IMR-90 (cell line): ENCODE measurements around the gene PLCL2. TPM values are rescaled to one million over a fixed set of nuclear protein-coding genes. Genes with fewer than 3 reads are reported as not detected.
A peak's percentile ranks its signal among the peaks of the same experiment; 100 is the strongest.

Experiments
- ATAC-seq: fragments of 200-7000 bp; cut with Tn5 transposase; 2 replicates; pipeline ENCODE4 v1.9.1; 2020; ENCODE audit warnings: low read depth, mild to moderate bottlenecking, moderate library complexity
- BruUV-seq: library from RNA; stranded (reverse); fragments of 400-500 nt; replicated peaks from 2 replicates; lab custom pipeline; 2021; lab: Mats Ljungman, UMichigan
- CTCF ChIA-PET: fragments of 300-600 bp; formaldehyde crosslinking; extraction: SDS; loops from one replicate; lab custom pipeline; 2021; ENCODE audit warnings: antibody characterized with exemption; lab: Yijun Ruan, JAX
- POLR2A ChIA-PET: fragments of 300-600 bp; sonication (Branson Sonifier 250); formaldehyde crosslinking; loops from one replicate; lab custom pipeline; 2022; ENCODE audit warnings: antibody characterized with exemption; ENCODE audit not compliant: unreplicated experiment; lab: Charles Lee
- DNase-seq: peaks from one replicate; pipeline ENCODE4 v3.0.0; 2013
- H2AFZ ChIP-seq: replicated peaks from 2 replicates; pipeline ENCODE3; 2013; ENCODE audit warnings: low read length, mild to moderate bottlenecking; ENCODE audit not compliant: poor library complexity
- H2AK5ac ChIP-seq: 2 replicates; pipeline ENCODE4 v1.6.1; 2013; ENCODE audit warnings: low read depth, low read length, inconsistent platforms
- H2AK9ac ChIP-seq: replicated peaks from 2 replicates; pipeline ENCODE3; 2013; ENCODE audit warnings: mild to moderate bottlenecking, low read depth, low read length, moderate library complexity; ENCODE audit not compliant: poor library complexity
- H2BK120ac ChIP-seq: 2 replicates; pipeline ENCODE4 v1.6.1; 2013; ENCODE audit warnings: low read depth, low read length, inconsistent platforms
- H2BK15ac ChIP-seq: 3 replicates; pipeline ENCODE4 v1.6.1; 2013; ENCODE audit warnings: low read depth, low read length, inconsistent platforms
- H2BK20ac ChIP-seq: 2 replicates; pipeline ENCODE4 v1.6.1; 2013; ENCODE audit warnings: low read depth, mild to moderate bottlenecking, inconsistent platforms, low read length, moderate library complexity
- H2BK5ac ChIP-seq: 2 replicates; pipeline ENCODE4 v1.6.1; 2013; ENCODE audit warnings: mild to moderate bottlenecking, low read depth, low read length, inconsistent platforms; ENCODE audit not compliant: poor library complexity, severe bottlenecking
- H3K14ac ChIP-seq: replicated peaks from 2 replicates; pipeline ENCODE4 v1.6.1; 2013; ENCODE audit warnings: low read depth, low read length, inconsistent platforms
- H3K18ac ChIP-seq: 2 replicates; pipeline ENCODE4 v1.6.1; 2013; ENCODE audit warnings: low read depth, low read length, control low read depth
- H3K23ac ChIP-seq: 2 replicates; pipeline ENCODE4 v1.6.1; 2013; ENCODE audit warnings: low read depth, low read length, inconsistent platforms
- H3K27ac ChIP-seq: 2 replicates; pipeline ENCODE4 v1.5.1; 2013; ENCODE audit warnings: mild to moderate bottlenecking, control low read depth, low read length; ENCODE audit not compliant: insufficient read depth
- H3K27me3 ChIP-seq: 2 replicates; pipeline ENCODE4 v1.6.1; 2013; ENCODE audit warnings: low read length; ENCODE audit not compliant: control insufficient read depth, insufficient read depth
- H3K36me3 ChIP-seq: 2 replicates; pipeline ENCODE4 v1.6.1; 2013; ENCODE audit warnings: low read length, mixed read lengths; ENCODE audit not compliant: control insufficient read depth, insufficient read depth
- H3K4ac ChIP-seq: 2 replicates; pipeline ENCODE4 v1.6.1; 2013; ENCODE audit warnings: low read depth, low read length, inconsistent platforms
- H3K4me1 ChIP-seq: 2 replicates; pipeline ENCODE4 v1.6.1; 2013; ENCODE audit warnings: low read length, mixed read lengths; ENCODE audit not compliant: control insufficient read depth, insufficient read depth
- H3K4me2 ChIP-seq: 2 replicates; pipeline ENCODE4 v1.6.1; 2013; ENCODE audit warnings: low read depth, mild to moderate bottlenecking, control low read depth, low read length, moderate library complexity
- H3K4me3 ChIP-seq: 2 replicates; pipeline ENCODE4 v1.5.1; 2013; ENCODE audit warnings: low read depth, mild to moderate bottlenecking, control low read depth, low read length, moderate library complexity; ENCODE audit not compliant: insufficient read depth
- H3K56ac ChIP-seq: 2 replicates; pipeline ENCODE4 v1.6.1; 2013; ENCODE audit warnings: low read length, inconsistent platforms; ENCODE audit not compliant: insufficient read depth; ENCODE audit errors: extremely low read depth
- H3K79me1 ChIP-seq, 2 experiments: 2 replicates each; pipeline ENCODE4 v1.6.1; 2013; ENCODE audit warnings: low read length in 2 of 2, inconsistent platforms in 1 of 2, low read depth in 1 of 2
- H3K9ac ChIP-seq: 2 replicates; pipeline ENCODE4 v1.6.1; 2013; ENCODE audit warnings: low read depth, low read length, control low read depth
- H3K9me1 ChIP-seq: 2 replicates; pipeline ENCODE4 v1.6.1; 2013; ENCODE audit warnings: low read length, inconsistent platforms; ENCODE audit not compliant: insufficient read depth
- H3K9me3 ChIP-seq: 2 replicates; pipeline ENCODE4 v1.6.1; 2013; ENCODE audit warnings: low read length; ENCODE audit not compliant: control insufficient read depth, insufficient read depth
- H4K20me1 ChIP-seq: 2 replicates; pipeline ENCODE4 v1.6.1; 2013; ENCODE audit warnings: low read length, inconsistent platforms; ENCODE audit not compliant: insufficient read depth
- H4K5ac ChIP-seq: 2 replicates; pipeline ENCODE4 v1.6.1; 2013; ENCODE audit warnings: mild to moderate bottlenecking, low read depth, low read length, control low read depth
- H4K8ac ChIP-seq, 2 experiments: 2 replicates each; pipeline ENCODE4 v1.6.1; 2013; ENCODE audit warnings: low read depth in 2 of 2, low read length in 2 of 2, control low read depth in 1 of 2, inconsistent platforms in 1 of 2
- H4K91ac ChIP-seq: 2 replicates; pipeline ENCODE4 v1.6.1; 2013; ENCODE audit warnings: low read depth, low read length, inconsistent platforms; ENCODE audit not compliant: insufficient read depth
- CEBPB ChIP-seq: IDR thresholded peaks from 2 replicates; pipeline ENCODE4 v1.6.1; 2012; ENCODE audit warnings: low read depth, low read length, improper control_type of control experiment
- FOS ChIP-seq: fragments of 150-350 bp; IDR thresholded peaks from 2 replicates; pipeline ENCODE4 v1.6.1; 2016; ENCODE audit warnings: low read depth, low read length
- MAFK ChIP-seq: IDR thresholded peaks from 2 replicates; pipeline ENCODE4 v1.6.1; 2012; ENCODE audit warnings: low read depth, low read length, improper control_type of control experiment
- MAZ ChIP-seq: IDR thresholded peaks from 2 replicates; pipeline ENCODE4 v1.6.1; 2012; ENCODE audit warnings: low read depth, mild to moderate bottlenecking, low read length, improper control_type of control experiment, moderate library complexity, borderline replicate concordance
- MXI1 ChIP-seq: IDR thresholded peaks from 2 replicates; pipeline ENCODE4 v1.6.1; 2012; ENCODE audit warnings: low read depth, mild to moderate bottlenecking, low read length, moderate library complexity, borderline replicate concordance
- POLR2A ChIP-seq: IDR thresholded peaks from 2 replicates; pipeline ENCODE4 v1.6.1; 2012; ENCODE audit warnings: mild to moderate bottlenecking, low read depth, low read length
- SMC3 ChIP-seq: fragments of 150-350 bp; IDR thresholded peaks from 2 replicates; pipeline ENCODE4 v1.6.1; 2016; ENCODE audit warnings: low read depth, mild to moderate bottlenecking, antibody characterized with exemption, low read length, moderate library complexity
- WGBS, 2 experiments: methylation state at CpG; one replicate each; pipeline versions ENCODE4 v1.1.5 to v1.1.7; 2013; ENCODE audit warnings: missing lambda C conversion rate in 2 of 2; ENCODE audit not compliant: insufficient read length in 1 of 2; ENCODE audit errors: extremely low coverage in 2 of 2; 5-methylcytosine and 5-hydroxymethylcytosine counted together
- dilution Hi-C: fragments of 300-500 bp; cut with HindIII; formaldehyde crosslinking; loops from one replicate; pipeline ENCODE4 v1.14.3; 2018; ENCODE audit warnings: low sequenced_read_pairs; ENCODE audit not compliant: unreplicated experiment
- in situ Hi-C: fragments of 300-500 bp; cut with MboI; formaldehyde crosslinking; loops from 3 replicates; pipeline ENCODE4 v1.14.3; 2019; ENCODE audit warnings: low sequenced_read_pairs, inconsistent platforms, mixed read lengths
- intact Hi-C: fragments of 100-400 bp; cut with micrococcal nuclease; formaldehyde crosslinking; loops from 2 replicates; pipeline ENCODE4 v1.10.0; 2022
- polyA plus RNA-seq, 3 experiments: library from polyadenylated mRNA; depleted of rRNA; stranded (reverse); fragments of >200 nt; gene quantifications; 2 replicates each; pipeline ENCODE4 v1.2.3, GENCODE V29; 2012; ENCODE audit warnings: low replicate concordance in 1 of 3
- total RNA-seq: library from RNA; depleted of rRNA; stranded (reverse); fragments of >200 nt; gene quantifications from 2 replicates; pipeline ENCODE4 v1.2.3, GENCODE V29; 2012
- TF ChIP-seq, protein P1 (sequence below): conservative IDR thresholded peaks from 2 replicates; pipeline ENCODE4 v1.5.1; 2012; ENCODE audit warnings: mild to moderate bottlenecking, low read depth, low read length, improper control_type of control experiment
- TF ChIP-seq, protein P2 (sequence below): fragments of 150-350 bp; IDR thresholded peaks from 2 replicates; pipeline ENCODE4 v1.6.1; 2017; ENCODE audit warnings: mild to moderate bottlenecking, antibody characterized with exemption, low read length, low read depth
- TF ChIP-seq, protein P3 (sequence below): fragments of 150-350 bp; IDR thresholded peaks from 2 replicates; pipeline ENCODE4 v1.6.1; 2016; ENCODE audit warnings: low read depth, mild to moderate bottlenecking, low read length, moderate library complexity, borderline replicate concordance

PLCL2 gene
- total and polyA plus RNA-seq, 2 of the 4 experiments (the other 2 are of a cell fraction) = 0.92 to 3.8 TPM

DNA sequence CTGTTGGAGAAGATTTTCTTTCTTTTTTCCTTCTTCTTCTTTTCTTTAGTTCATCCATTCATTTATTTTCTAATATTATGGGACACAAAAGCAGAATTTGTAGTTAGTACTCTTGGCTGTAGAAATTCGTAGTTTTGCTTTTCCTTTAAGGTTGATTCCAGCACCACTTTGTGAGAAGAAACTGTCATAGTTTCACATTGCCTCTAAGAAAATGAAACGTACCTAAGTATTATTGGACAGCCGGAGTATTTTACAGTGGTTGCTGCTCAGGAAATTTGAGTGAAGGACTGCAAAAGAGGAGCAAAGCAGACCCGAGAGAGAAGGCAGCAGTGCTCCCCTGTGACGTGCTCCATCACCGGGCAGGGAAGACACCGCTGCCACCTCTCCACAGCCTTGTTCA, 48.1 kb downstream of the PLCL2 start:
- intact Hi-C loops (no loop called here), dilution Hi-C loops (no loop called here), in situ Hi-C loops (no loop called here)
- Histone ChIP-seq H2BK15ac (no peak overlapping the region), H2BK5ac (no peak overlapping the region), H3K27me3 (no peaks in the 10 kb centered on the region), H2AK5ac (no peak overlapping the region), H3K9ac (no peak overlapping the region), H4K91ac (no peak overlapping the region), H3K4me3 (no peak overlapping the region), H3K9me3 (no peaks in the 10 kb centered on the region), H3K14ac (no peak overlapping the region; the same call in 1 of the 2 replicates), H3K9me1 (no peaks in the 10 kb centered on the region), H2BK120ac (no peak overlapping the region), H3K27ac (no peak overlapping the region), H3K23ac (no peak overlapping the region), H2BK20ac (no peak overlapping the region), H3K79me1 (no peaks in the 10 kb centered on the region), H4K8ac (no peak overlapping the region), H3K4ac (no peak overlapping the region), H2AK9ac (no peak overlapping the region), H3K36me3 (no peaks in the 10 kb centered on the region), H3K56ac (no peak overlapping the region), H2AFZ (peak overlapping the region; percentile 34), H4K20me1 (no peaks in the 10 kb centered on the region), H3K4me1 (no peaks in the 10 kb centered on the region), H3K18ac (no peak overlapping the region), H4K5ac (no peak overlapping the region), H3K4me2 (no peak overlapping the region)
- WGBS, 2 experiments = no CpG with 5 or more reads among the region's 7 CpGs
- ChIA-PET POLR2A (no interaction called here), CTCF (interaction anchor here (1.1 kb wide), 1 partner anchor 49 kb away, joined by 3 read pairs; no protein-coding TSS in a partner anchor)
- no peak for ATAC-seq
- DNase-seq = no peak
- TF ChIP-seq, protein P1, sequence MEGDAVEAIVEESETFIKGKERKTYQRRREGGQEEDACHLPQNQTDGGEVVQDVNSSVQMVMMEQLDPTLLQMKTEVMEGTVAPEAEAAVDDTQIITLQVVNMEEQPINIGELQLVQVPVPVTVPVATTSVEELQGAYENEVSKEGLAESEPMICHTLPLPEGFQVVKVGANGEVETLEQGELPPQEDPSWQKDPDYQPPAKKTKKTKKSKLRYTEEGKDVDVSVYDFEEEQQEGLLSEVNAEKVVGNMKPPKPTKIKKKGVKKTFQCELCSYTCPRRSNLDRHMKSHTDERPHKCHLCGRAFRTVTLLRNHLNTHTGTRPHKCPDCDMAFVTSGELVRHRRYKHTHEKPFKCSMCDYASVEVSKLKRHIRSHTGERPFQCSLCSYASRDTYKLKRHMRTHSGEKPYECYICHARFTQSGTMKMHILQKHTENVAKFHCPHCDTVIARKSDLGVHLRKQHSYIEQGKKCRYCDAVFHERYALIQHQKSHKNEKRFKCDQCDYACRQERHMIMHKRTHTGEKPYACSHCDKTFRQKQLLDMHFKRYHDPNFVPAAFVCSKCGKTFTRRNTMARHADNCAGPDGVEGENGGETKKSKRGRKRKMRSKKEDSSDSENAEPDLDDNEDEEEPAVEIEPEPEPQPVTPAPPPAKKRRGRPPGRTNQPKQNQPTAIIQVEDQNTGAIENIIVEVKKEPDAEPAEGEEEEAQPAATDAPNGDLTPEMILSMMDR = no peak
- TF ChIP-seq, protein P2, sequence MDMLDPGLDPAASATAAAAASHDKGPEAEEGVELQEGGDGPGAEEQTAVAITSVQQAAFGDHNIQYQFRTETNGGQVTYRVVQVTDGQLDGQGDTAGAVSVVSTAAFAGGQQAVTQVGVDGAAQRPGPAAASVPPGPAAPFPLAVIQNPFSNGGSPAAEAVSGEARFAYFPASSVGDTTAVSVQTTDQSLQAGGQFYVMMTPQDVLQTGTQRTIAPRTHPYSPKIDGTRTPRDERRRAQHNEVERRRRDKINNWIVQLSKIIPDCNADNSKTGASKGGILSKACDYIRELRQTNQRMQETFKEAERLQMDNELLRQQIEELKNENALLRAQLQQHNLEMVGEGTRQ = no peak
- TF ChIP-seq CEBPB = no peak
- TF ChIP-seq MAZ = no peak
- TF ChIP-seq FOS = no peak
- TF ChIP-seq MAFK = no peak
- TF ChIP-seq POLR2A = no peak
- no peak for TF ChIP-seq MXI1
- TF ChIP-seq, protein P3, sequence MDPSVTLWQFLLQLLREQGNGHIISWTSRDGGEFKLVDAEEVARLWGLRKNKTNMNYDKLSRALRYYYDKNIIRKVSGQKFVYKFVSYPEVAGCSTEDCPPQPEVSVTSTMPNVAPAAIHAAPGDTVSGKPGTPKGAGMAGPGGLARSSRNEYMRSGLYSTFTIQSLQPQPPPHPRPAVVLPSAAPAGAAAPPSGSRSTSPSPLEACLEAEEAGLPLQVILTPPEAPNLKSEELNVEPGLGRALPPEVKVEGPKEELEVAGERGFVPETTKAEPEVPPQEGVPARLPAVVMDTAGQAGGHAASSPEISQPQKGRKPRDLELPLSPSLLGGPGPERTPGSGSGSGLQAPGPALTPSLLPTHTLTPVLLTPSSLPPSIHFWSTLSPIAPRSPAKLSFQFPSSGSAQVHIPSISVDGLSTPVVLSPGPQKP = no peak
- no peak for TF ChIP-seq SMC3
- no TSS peak for BruUV-seq
